GM06990 (cell line): ENCODE measurements around the gene VGLL4.

Experiments
- DNase-seq: peaks from one replicate; pipeline ENCODE4 v3.0.0-alpha.2; 2011; ENCODE audit not compliant: insufficient read length; ENCODE audit errors: extremely low read depth
- H3K27me3 ChIP-seq: replicated peaks from 2 replicates; pipeline ENCODE4 v1.6.0; 2011; ENCODE audit warnings: low read length; ENCODE audit not compliant: control insufficient read depth, insufficient read depth
- H3K36me3 ChIP-seq: 2 replicates; pipeline ENCODE4 v1.5.1; 2011; ENCODE audit warnings: low read length; ENCODE audit not compliant: control insufficient read depth, insufficient read depth
- H3K4me3 ChIP-seq: replicated peaks from 2 replicates; pipeline ENCODE4 v1.5.1; 2011; ENCODE audit warnings: low read depth, mild to moderate bottlenecking, control low read depth, low read length
- CTCF ChIP-seq: IDR thresholded peaks from 2 replicates; pipeline ENCODE4 v1.5.1; 2011; ENCODE audit warnings: low read length, control low read depth, mild to moderate bottlenecking, inconsistent platforms; ENCODE audit not compliant: insufficient read depth, poor library complexity, severe bottlenecking

Gene VGLL4

GRCh38 chr3:11588755-11589154 is 55.0 kb downstream of the VGLL4 start:
- DNase-seq = no peak
- Histone ChIP-seq H3K4me3 (no peak overlapping the region), H3K27me3 (no peaks in the 10 kb centered on the region), H3K36me3 (peaks cover 1% of the 10 kb centered on the region)
- TF ChIP-seq CTCF = no peak

- no peak for DNase-seq
- no peak for TF ChIP-seq CTCF
- H3K4me3 ChIP-seq = no peak overlapping the region
- H3K36me3 ChIP-seq = peaks cover 1% of the 10 kb centered on the region
- no peaks in the 10 kb centered on the region for H3K27me3 ChIP-seq
These were observed 55.4 kb downstream of the VGLL4 start for GRCh38 chr3:11588338-11588737.

- peaks cover 1% of the 10 kb centered on the region for H3K36me3 ChIP-seq
- no peak for TF ChIP-seq CTCF
- no peak overlapping the region for H3K4me3 ChIP-seq
- DNase-seq = no peak
- H3K27me3 ChIP-seq = no peaks in the 10 kb centered on the region
These were observed 55.9 kb downstream of the VGLL4 start for GRCh38 chr3:11587766-11588165.

- H3K4me3 ChIP-seq = no peak overlapping the region
- H3K27me3 ChIP-seq = no peaks in the 10 kb centered on the region
- H3K36me3 ChIP-seq = no peaks in the 10 kb centered on the region; the same call in 1 of the 2 replicates
- no peak for TF ChIP-seq CTCF
- no peak for DNase-seq
These were observed 59.1 kb downstream of the VGLL4 start for GRCh38 chr3:11584570-11584969.

GRCh38 chr3:11583638-11584046 is 60.1 kb downstream of the VGLL4 start:
- no peaks in the 10 kb centered on the region for H3K27me3 ChIP-seq
- no peak for DNase-seq
- H3K36me3 ChIP-seq = no peaks in the 10 kb centered on the region; the same call in 1 of the 2 replicates
- H3K4me3 ChIP-seq = no peak overlapping the region
- TF ChIP-seq CTCF = no peak

- Histone ChIP-seq H3K36me3 (no peaks in the 10 kb centered on the region), H3K27me3 (no peaks in the 10 kb centered on the region), H3K4me3 (no peak overlapping the region)
- no peak for DNase-seq
- no peak for TF ChIP-seq CTCF
These were observed 60.5 kb downstream of the VGLL4 start for GRCh38 chr3:11583235-11583634.
